Measurements from ENCODE around the gene BCL11A.

DNA sequence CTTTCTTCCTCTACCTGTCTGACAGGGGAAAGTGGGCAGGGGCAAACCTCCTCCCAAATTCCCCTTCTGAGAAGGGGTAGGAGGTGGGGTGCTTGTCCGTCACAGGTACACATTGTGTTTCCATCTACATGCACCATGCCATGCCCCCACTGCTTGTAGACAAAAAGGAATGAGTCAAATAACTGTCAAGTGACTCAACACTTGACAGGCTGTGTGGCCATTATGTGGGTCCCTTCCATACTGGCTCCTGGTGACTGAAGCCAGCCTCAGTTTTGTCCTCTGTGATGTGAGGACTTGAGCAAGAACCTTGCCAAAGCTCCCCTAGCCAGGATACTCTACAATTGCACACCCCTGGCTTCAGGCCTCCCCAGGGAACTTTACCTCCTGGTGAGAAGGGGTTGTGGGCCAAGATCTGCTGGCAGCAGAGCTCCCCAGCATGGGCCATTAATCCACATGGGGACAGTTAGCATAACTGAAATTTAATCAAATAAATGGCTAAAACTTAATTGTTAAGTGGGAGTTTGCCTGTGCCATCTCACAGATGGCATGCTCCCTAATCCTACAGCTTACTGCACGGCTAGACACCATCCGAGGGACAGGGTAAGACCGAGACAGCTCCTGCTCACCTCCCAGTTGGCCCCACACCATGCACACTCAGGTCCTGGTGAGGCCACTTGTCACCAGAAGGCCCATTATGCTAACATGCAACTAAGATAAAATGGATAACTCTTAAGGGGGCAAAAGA, 140.2 kb downstream of the BCL11A start:
- TF ChIP-seq EP300 (IDR thresholded peaks at IDR 0.05; ENCODE audit: low read depth in 2 of 2, low read length in 2 of 2) (no peak), EP300 (CRISPR knock-in tag; IDR thresholded peaks at IDR 0.05; ENCODE audit: borderline replicate concordance) (no peak), SRSF9 (IDR thresholded peaks at IDR 0.05; ENCODE audit: borderline replicate concordance, insufficient read depth, low read depth, low read length, poor library complexity, severe bottlenecking) (no peak)

Data from HepG2 (cell line).